Heart left ventricle (tissue), 16 donors: ENCODE data around the gene TNFAIP6. TPM values are rescaled to one million over a fixed set of nuclear protein-coding genes. Genes with fewer than 3 reads are reported as not detected.

ENCODE experiments used
- ATAC-seq, 4 donors: fragments of 200-7000 bp; cut with Tn5 transposase; one replicate each; pipeline ENCODE4 v1.9.1; 2020 to 2022; ENCODE audit warnings: moderate library complexity in 4 of 4, mild to moderate bottlenecking in 3 of 4, moderate number of reproducible peaks in 1 of 4
- DNase-seq, 5 donors: peaks; one replicate each; pipeline ENCODE4 v3.0.0-alpha.2; 2020
- H3K27ac ChIP-seq, 12 donors: fragments of 200-600 bp; sonication (generic) in 4 of 12; one replicate each; pipeline versions ENCODE4 v1.5.0 to v1.8.0; 2016 to 2022; ENCODE audit warnings: mild to moderate bottlenecking in 2 of 12
- H3K27me3 ChIP-seq, 9 donors: fragments of 200-600 bp; sonication (generic) in 2 of 9; one replicate each; pipeline versions ENCODE4 v1.5.1 to v1.8.0; 2016 to 2022; ENCODE audit warnings: mild to moderate bottlenecking in 3 of 9
- H3K36me3 ChIP-seq, 9 donors: fragments of 200-600 bp; sonication (generic) in 2 of 9; one replicate each; pipeline versions ENCODE4 v1.5.0 to v1.8.0; 2018 to 2022; ENCODE audit warnings: mild to moderate bottlenecking in 2 of 9
- H3K4me1 ChIP-seq, 12 donors: fragments of 200-600 bp; sonication (generic) in 4 of 12; one replicate each; pipeline versions ENCODE4 v1.5.0 to v1.8.0; 2016 to 2022; ENCODE audit warnings: mild to moderate bottlenecking in 3 of 12
- H3K4me3 ChIP-seq, 12 donors: fragments of 200-600 bp; sonication (generic) in 4 of 12; one replicate each; pipeline versions ENCODE4 v1.5.0 to v1.8.0; 2017 to 2022; ENCODE audit warnings: mild to moderate bottlenecking in 9 of 12, moderate library complexity in 4 of 12
- H3K9me3 ChIP-seq, 12 donors: fragments of 200-600 bp; sonication (generic) in 4 of 12; one replicate each; pipeline versions ENCODE4 v1.5.0 to v1.8.0; 2016 to 2022; ENCODE audit warnings: mild to moderate bottlenecking in 1 of 12
- POLR2A ChIP-seq, 2 donors: fragments of 450-650 bp; IDR thresholded peaks; one replicate each; pipeline ENCODE4 v1.6.1; 2017; ENCODE audit warnings: antibody characterized with exemption in 2 of 2, mild to moderate bottlenecking in 2 of 2, moderate library complexity in 2 of 2
- WGBS, 4 donors: extraction: QIAGEN DNeasy Blood & Tissue Kit in 2 of 4; methylation state at CpG; one replicate each; pipeline versions ENCODE4 v1.1.5 to v1.1.7; 2013 to 2018; 5-methylcytosine and 5-hydroxymethylcytosine counted together
- intact Hi-C, 10 donors: fragments of 100-400 bp; cut with DNase I; formaldehyde crosslinking; loops; one replicate each; pipeline versions ENCODE4 v1.11.1 to v1.14.2; 2022
- polyA plus RNA-seq, 2 donors: library from polyadenylated mRNA; stranded (reverse); fragments of 200-250 nt; gene quantifications; one replicate each; pipeline ENCODE4 v1.2.3, GENCODE V29; 2013
- total RNA-seq, 9 donors: library from RNA; depleted of rRNA in 2 of 9; stranded (reverse); fragments of >200 nt in 2 of 9; fragmentation: NEBNext Ultra II Directional in 3 of 9; extraction: Animal tissue kit (Norgen Biotek cat#: 25700) in 3 of 9; gene quantifications; one replicate each; pipeline versions ENCODE4 v1.1.0 to v1.2.4, GENCODE V29; 2016 to 2023
- TF ChIP-seq, protein P1 (sequence below), 12 donors: fragments of 200-600 bp; sonication (generic) in 4 of 12; IDR thresholded peaks; one replicate each; pipeline versions ENCODE4 v1.5.0 to v1.8.0; 2018 to 2022; ENCODE audit warnings: antibody characterized with exemption in 12 of 12, mild to moderate bottlenecking in 5 of 12
- donor health status: ischemic (EF 13 %, LVEDD 7.1; RV severe dilation, severe dysfunction).
- donor health status: healthy with polysubstance abuse.
- donor health status: DM: no; HTN: yes; CAD: no.
- donor health status: DM: no; HTN: no; CAD: no.
- donor health status: ischemic (EF 25% LVEDD 6.9; RV normal size, moderate dysfunction).
- donor health status: ischemic (EF 25% LVEDD 5.7; RV mildly dilated, moderate dysfunction).
- donor health status: healthy.
- donor health status: DM: yes; HTN: yes; CAD: no.
- donor health status: ischemic (EF 35%, LVEDD 5.7; RV mildly dilated, moderate dysfunction).
- donor health status: nonischemic (EF 11% LVEDD 7.7; RV severe dilation, severe dysfunction).
- donor health status: DM: yes; HTN: yes; CAD: no.
- donor health status: PGD.
- donor health status: ischemic (EF 29% LVEDD 5.4; RV normal size, mild dysfunction).
- donor health status: nonischemic (EF 23%, LVEDD 6.1; RV moderate dilation, normal function).

TNFAIP6 gene
- total and polyA plus RNA-seq, 11 donors: 1.6 to 8.1 (median 2.6) TPM

DNA sequence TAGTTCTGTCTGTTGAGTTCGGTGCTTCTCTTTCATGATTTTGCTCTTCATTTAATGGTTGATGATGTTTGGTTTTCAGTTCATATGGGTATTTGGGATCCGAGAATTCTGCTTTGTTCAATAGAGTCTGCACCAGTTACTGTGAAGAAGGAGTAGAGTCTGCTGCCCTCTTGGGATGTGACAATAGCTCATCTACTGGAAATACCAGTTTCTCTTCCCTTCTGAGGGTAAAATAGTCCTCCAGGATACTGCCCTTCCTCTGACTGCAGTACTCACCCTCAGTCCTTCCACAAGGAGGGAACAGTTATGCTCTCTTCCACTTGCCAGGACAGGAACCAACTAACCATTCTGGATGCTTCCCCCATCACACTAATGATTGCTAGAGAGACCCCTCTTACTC lies 12.5 kb upstream of the TNFAIP6 start:
- Histone ChIP-seq H3K4me3 (no peak overlapping the region), H3K9me3 (peaks cover 0 to 22% (median 0%) of the 10 kb centered on the region in 12 donors), H3K36me3 (no peaks in the 10 kb centered on the region), H3K27ac (no peak overlapping the region), H3K4me1 (no peaks in the 10 kb centered on the region), H3K27me3 (no peaks in the 10 kb centered on the region)
- no peak for DNase-seq
- TF ChIP-seq, protein P1, sequence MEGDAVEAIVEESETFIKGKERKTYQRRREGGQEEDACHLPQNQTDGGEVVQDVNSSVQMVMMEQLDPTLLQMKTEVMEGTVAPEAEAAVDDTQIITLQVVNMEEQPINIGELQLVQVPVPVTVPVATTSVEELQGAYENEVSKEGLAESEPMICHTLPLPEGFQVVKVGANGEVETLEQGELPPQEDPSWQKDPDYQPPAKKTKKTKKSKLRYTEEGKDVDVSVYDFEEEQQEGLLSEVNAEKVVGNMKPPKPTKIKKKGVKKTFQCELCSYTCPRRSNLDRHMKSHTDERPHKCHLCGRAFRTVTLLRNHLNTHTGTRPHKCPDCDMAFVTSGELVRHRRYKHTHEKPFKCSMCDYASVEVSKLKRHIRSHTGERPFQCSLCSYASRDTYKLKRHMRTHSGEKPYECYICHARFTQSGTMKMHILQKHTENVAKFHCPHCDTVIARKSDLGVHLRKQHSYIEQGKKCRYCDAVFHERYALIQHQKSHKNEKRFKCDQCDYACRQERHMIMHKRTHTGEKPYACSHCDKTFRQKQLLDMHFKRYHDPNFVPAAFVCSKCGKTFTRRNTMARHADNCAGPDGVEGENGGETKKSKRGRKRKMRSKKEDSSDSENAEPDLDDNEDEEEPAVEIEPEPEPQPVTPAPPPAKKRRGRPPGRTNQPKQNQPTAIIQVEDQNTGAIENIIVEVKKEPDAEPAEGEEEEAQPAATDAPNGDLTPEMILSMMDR (IDR thresholded peaks at IDR 0.05): no peak
- no peak for TF ChIP-seq POLR2A (IDR thresholded peaks at IDR 0.05)
- ATAC-seq: no peak
- 89 to 95% (median 93%) methylated on average over 2 of the region's 2 CpGs for WGBS, 4 donors
- intact Hi-C loops: no loop called here

DNA sequence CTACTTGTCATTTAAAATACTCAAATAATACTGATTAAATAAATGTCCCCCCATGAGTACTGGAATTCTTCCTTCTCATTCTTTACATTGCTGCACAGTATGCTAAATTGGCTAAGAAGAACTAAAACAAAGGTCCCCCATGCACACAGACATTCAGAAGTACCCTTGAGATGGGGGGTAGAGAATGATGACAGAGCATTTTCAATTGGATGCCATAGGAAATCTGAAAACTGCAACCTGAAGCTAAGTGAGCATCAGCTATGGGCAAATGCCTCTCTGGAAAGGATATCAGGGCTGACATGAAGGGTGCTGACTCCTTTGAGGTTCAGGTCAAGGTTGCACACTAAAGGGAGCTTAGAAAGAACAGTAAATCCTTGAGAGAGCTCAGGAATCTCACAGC lies 10.1 kb upstream of the TNFAIP6 start:
- Histone ChIP-seq H3K36me3 (no peaks in the 10 kb centered on the region), H3K4me3 (no peak overlapping the region), H3K4me1 (no peaks in the 10 kb centered on the region), H3K27me3 (no peaks in the 10 kb centered on the region), H3K9me3 (peaks cover 0 to 13% (median 0%) of the 10 kb centered on the region in 12 donors), H3K27ac (no peak overlapping the region)
- TF ChIP-seq POLR2A (IDR thresholded peaks at IDR 0.05): no peak
- TF ChIP-seq, protein P1 (IDR thresholded peaks at IDR 0.05): no peak
- DNase-seq (no peak), ATAC-seq (no peak)
- intact Hi-C loops: no loop called here

DNA sequence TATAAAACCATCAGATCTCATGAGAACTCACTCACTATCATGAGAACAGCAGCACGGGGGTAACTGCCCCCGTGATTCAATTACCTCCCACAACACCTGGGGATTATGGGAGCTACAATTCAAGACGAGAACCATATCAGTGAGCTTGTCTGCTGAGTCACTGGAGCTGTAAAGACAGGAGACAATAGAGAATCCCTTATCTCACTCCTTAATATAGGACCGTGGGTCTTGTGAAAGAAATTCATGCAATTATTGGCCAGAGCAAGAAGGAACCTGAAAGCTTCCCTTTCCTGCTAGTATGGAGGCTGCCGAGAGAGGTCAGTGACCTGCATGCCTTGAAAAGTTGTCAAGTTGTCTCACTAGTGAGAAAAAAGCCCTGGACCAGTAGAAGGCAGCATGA lies 9.5 kb upstream of the TNFAIP6 start:
- 38 to 52% (median 45%) methylated on average over 5 of the region's 5 CpGs for WGBS, 4 donors
- intact Hi-C loops: no loop called here
- H3K27me3 ChIP-seq: no peaks in the 10 kb centered on the region
- H3K9me3 ChIP-seq: peaks cover 0 to 13% (median 0%) of the 10 kb centered on the region in 12 donors
- no peak overlapping the region for H3K4me3 ChIP-seq
- H3K4me1 ChIP-seq: no peaks in the 10 kb centered on the region
- TF ChIP-seq, protein P1 (IDR thresholded peaks at IDR 0.05): no peak
- no peak for TF ChIP-seq POLR2A (IDR thresholded peaks at IDR 0.05)
- no peak overlapping the region for H3K27ac ChIP-seq
- H3K36me3 ChIP-seq: no peaks in the 10 kb centered on the region
- DNase-seq (no peak), ATAC-seq (no peak)

DNA sequence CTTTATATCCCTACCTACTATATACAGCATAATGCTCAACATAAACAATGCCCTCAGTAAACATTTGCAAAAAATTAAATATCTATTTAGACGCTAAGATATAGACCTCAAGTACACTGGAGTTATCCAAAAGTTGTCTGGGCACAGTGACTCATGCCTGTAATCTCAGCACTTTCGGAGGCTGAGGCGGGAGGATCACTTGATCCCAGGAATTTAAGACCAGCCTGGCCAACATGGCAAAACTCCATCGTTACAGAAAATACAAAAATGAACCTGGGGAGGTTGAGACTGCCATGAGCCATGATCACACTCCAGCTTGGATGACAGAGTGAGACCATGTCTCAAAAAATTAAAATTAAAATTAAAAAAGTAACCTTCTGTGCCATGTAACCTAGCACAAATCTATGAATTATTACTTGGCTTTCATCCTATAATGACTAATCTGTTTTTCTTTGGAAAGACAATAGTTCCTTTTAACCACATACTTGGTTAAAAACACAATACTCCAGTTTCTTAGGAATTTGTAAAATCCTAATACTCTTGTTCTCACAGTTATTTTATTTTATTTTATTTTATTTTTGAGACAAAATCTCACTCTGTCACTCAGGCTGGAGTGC lies 6.7 kb upstream of the TNFAIP6 start:
- no peaks in the 10 kb centered on the region for H3K4me1 ChIP-seq
- no peaks in the 10 kb centered on the region for H3K27me3 ChIP-seq
- no peak overlapping the region for H3K4me3 ChIP-seq
- H3K9me3 ChIP-seq: no peaks in the 10 kb centered on the region
- WGBS, 4 donors: 82 to 92% (median 88%) methylated on average over 4 of the region's 4 CpGs
- DNase-seq: no peak
- ATAC-seq: no peak
- no peaks in the 10 kb centered on the region for H3K36me3 ChIP-seq
- no peak overlapping the region for H3K27ac ChIP-seq
- TF ChIP-seq, protein P1 (IDR thresholded peaks at IDR 0.05): no peak
- no peak for TF ChIP-seq POLR2A (IDR thresholded peaks at IDR 0.05)
- intact Hi-C loops: no loop called here
